ENCODE results near the gene PODXL2.

The PODXL2 gene

DNA sequence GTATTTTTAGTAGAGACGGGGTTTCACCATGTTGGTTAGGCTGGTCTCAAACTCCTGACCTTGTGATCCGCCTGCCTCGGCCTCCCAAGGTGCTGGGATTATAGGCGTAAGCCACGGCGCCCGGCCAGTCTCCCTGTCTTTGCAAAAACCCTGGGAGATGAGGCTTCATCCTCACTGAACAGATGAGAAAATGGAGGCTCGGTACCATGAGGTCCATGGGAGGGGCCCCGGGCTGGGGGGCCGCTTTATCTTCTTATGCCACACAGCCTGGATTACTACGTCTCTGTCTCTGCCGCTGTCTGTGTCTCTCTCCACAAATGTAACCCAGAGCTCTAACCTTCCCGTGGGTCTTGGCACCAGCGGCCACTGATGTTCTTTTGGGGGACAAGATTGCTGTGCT, 82.9 kb downstream of the PODXL2 start:
- DNase-seq, result no peak

DNA sequence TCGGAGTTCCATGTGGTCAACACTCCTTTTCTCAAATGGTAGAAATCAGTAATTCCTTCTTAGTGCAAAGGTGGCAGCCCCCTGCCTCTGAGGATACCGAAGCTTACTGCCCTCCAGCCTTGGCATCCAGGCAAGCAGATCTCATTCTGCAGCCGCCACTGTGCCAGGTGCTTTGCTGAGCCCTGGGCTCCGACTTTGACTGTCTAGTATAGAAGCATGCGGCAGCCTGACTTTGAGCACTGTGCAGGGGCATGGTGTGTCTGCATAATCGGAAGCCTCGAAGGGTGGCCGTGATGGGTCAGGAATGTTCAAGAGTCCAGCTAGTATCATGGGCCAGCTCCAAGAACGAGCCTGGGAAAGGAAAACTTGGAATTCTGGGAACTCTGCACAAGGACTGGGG, 83.5 kb downstream of the PODXL2 start:
- DNase-seq, result no peak

DNA sequence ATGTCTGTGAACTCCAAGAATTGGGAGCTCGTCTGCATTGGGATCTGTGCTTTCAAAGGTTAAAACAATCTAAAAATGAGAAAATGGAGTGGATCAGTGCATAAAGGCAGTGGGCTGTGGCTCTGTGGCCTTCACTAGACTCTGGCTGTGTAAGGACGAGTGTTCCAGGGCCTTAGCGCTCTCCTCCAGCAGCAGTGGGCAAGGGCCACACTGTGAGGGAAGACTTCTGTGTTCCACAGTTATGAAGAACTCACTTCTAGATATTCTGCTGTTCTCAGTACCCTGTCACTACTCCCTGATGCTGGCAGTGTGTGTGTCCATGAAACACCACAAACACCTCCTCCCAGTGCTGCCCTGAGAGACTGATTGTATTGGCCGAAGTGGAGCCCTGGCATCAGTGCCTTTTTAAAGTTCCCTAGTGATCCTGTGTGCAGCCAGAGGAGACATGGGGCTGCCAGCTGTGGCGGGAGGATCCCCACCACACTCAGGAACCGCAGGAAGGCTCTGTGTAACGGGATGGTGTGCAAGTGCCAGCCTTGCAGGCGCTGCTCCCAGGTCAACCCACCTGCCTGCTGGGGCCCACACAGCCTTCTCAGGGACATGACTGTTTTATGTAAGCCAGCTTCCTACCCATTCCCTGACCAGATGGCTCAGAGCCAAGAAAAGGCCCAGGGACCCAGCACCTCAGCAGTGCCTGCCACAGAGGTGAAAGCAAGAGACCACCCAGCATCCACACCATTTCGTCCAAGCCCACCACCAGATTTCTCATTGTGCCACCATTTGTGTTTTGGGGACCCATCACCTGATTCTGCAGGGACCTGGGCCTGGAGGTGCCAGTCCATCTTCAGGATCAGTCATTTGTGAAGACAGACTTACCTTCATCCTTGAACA, 84.1 kb downstream of the PODXL2 start:
- no peak for DNase-seq

DNA sequence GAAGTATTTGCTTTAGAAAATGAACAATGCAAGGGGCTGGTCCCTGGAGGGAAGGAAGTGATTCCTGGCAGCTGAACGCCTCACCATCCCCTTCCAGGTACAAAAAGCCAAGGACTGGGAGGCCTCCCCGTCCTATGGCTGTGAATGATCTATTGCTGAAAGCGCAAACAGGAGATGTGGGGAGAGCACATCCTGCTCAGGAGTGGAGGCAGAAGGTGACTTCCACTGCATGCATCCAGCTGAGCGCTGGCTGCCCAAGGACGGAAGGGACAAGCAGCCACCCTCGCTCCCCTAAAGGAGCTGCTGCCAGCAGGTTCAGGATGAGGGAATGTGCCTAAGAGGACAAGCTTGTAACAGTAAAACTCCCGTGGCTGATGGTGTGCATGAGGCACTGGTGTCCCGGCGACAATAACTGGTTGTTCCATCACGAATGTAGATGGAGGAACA, 85.2 kb downstream of the PODXL2 start:
- DNase-seq, result no peak

DNA sequence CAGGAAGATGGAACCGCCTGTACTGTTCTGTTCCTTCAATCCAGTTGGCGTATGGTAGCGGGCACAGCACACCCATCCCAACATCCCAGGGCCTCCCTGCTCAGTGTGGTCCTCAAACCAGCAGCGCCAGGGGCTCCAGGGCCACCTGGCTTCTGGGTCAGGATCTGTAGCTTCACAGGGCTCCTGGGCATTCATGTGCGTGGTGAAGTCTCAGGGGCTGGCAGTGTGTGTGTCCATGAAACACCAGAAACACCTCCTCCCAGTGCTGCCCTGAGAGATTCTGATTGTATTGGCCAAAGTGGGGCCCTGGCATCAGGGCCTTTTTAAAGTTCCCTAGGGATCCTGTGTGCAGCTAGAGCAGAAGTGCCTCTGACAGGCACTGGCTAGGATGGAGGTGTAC, 85.9 kb downstream of the PODXL2 start:
- no peak for DNase-seq

DNA sequence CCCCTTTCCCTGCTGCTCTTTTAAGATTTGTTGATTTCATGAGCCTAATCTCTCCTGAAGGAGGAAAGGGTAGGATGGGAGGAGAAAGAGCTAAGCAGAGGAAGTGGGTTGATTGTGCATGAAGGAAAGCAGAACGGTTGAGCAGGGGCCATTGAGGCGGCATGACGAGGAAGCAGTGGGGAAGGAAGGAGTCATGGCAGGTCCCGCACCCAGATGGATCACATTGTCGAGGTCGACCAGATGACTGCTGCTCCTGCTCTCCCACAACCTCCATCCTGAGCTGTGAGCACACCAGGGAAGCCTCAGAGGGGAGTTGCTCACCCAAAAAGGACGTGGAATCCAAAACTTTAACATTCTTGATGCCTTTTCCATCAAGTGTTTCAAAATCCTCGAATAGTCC, 86.5 kb downstream of the PODXL2 start:
- DNase-seq, result peak; percentile 52

DNA sequence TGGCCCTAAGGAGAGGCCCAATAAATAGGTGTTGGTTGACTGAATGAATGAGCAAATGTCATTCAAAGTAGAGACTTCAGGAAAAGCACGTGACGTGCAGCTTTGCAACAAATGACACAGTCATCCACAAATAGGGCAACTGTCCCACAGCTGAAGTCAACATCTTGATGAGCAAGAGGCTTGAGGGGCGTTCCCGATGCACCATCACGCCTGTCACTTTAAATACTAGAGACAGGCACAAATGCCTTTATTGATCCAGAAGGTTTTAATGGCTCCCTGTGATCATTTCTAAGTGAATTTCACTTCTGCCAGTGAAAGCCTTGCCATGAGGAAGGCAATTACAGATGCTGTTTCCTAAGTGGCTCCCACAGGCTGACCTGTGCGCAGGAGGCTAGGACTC, 87.4 kb downstream of the PODXL2 start:
- DNase-seq, result peak; percentile 42

DNA sequence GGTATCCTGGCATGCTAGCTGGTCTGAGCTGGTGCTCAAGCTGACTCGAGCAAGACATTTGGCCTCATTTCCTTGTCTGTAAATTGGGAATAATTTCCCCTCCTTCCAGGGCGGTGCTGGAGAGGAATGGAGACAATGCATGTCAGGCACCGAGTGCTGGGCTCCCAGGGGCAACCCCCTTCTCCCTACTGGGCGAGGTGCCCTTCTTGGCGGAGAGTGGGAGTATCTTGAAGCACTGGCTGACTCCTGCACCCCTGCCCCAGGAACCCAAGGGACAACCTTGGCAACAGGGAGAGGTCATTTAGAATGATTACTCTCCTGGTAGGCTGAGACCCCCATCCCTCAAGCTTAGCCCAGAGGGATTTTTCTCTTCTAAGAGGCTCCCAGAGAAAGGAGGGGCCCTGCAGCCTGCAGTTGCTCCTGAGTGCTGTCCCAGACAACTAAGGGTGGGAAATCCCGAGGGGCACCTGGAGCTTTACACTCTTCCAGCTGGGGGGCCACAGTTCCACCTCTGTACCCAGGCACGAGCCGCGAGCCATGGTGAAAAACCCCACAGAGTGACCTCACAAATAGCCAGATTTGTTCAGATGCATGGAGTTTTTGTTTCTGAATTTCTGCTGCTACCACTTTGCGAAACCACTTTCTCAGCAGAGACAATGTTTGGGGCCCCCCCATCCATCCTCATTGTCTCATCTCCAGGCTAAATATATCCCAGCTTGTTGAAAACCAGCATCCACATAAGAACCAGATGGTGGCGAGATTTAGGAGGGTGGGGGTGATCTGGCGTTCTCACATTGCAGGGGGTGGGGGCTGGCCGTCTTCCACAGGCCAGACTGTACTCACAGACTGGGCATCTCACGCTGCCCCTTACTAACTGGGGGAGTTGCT, 88.6 kb downstream of the PODXL2 start:
- DNase-seq, result no peak

DNA sequence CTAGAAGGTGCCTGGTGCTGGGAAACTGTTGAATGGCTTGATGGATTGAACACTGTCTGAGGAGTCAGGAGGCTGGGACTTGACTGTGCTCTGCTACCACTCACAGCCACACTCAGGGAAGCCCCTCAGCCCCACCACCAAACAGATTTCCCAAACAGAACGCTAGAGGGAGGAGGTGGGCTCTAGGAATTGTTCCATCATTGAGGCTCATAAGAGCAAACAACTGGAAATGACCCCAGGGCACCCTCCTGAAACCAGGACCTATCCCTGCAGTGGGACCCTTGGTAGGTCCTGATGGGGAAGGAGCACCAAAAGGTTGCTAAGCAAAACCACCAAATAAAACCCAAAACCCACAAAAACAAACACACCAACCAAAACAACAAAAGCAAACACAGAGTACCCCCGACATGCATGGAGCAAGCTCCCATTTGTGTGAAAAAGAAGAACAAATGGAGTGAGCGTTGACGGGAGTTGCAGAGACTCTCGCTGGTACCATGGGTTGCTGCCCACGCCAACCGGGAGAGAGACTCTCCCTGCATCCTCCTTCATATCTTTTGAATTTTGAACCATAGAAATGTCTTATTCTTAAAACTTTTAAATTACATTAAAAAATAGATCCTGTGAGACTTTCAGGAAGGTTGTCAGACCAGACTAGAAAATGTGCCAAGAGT, 89.4 kb downstream of the PODXL2 start:
- no peak for DNase-seq

DNA sequence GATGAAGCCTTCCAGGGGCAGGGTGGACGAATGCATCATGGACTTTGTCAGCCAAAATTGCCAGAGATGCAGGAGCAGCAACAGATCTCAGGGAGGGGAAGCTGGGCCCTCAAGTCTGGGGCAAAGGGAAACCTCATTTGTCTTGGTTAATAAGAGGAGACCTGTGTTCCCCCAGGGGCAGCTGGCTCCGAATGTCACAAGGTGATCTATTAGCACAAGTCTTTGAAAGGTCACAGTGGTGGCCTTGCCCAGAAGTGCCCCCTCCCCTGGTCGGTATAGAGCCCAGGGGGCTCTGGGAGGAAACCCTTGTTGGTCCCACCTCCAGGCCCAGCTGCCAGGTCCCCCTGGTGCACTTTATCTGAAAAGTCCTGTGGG, 89.9 kb downstream of the PODXL2 start:
- no peak for DNase-seq

DNA sequence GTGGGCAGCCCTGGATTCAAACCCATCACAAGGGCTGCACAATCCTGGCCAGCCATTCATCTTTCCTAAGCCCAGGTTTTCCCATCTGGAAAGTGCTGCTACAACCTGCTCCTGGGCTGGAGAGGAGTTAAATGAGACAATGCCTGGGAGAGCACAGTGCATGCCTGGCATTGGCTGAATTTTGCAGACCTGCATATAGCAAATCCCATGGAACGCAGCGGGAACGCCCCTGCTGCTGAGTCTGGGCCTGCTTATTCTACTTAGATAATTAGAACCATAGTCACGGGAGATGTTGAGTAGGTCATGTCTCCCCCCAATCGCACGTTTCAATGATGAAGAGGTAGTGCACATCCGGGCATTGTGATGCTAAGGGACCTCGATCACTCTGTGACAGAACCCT, 90.4 kb downstream of the PODXL2 start:
- no peak for DNase-seq

DNA sequence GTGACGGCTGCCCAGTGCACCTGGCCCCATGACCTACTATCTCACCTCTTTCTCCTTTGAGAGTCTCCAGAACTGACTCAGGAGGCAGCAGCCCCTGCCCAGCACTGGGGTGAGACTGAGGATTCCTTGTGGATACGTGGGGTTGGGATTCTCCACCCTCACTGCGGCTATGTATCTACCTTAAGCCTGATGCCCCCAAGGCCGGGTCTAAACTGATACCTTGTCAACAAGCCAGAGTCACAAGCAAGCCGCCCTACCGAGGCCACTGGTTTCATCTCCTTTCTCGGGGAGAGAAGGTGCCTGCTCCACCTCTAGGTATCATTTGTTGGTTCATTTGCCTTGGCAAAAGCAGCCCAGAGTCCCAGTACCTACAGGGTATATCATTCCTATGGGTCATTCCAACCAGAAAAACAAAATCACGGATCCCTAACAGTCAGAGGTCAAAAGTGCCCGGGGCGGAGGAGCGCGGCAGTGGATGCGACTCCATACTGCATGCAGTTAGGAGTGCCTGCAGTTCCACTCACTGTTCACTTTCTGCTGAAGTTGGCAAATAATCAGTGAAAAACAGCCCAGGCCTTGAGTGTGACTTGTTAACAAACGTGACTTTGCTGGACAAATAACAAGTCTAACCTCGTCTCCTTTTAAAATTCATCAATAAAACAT, 91.3 kb downstream of the PODXL2 start:
- no peak for DNase-seq

DNA sequence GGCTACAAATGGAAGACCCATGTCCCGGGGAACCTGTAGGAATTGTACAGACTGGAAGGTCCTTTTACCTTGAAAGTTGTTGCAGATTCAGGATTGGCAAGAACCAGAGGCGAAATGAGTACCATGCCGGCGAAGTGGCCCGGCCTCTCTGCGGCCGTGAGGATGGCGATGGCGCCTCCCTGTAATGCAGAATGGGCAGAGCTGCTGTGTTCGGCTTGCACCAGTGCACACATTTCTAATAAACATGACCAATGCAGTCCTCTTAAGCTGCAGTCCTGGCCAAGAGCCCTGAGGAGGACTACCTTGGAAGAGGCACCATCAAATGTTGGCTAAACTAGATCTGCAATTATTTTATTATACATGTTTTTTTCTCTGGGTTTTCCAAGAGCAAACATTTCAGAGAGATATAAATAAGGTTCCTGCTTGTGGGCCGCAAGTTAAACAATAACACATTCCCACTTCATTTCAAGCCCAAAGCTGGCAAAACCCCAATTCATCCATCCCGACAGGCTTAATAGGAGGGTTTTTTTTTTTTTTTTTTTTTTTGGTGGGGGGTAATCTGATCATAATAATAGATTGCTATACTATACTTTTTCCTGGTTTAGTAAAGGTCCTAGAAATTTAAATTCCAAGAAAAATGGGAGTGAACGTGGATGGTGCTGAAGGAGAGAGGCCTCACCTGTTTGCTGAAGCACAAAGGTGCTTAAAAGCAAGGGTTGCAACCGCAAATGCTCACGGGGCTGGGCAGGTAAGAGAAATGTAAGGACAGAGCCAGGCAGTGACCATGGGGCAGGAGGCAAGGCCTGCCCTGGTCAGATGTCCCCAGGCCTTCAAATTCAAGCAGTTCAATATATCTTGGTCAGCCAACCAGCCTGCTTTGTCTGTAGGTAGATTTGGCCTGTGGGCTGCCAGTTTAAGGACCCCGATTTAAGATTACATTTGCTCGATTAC, 92.3 kb downstream of the PODXL2 start:
- DNase-seq, result no peak

DNA sequence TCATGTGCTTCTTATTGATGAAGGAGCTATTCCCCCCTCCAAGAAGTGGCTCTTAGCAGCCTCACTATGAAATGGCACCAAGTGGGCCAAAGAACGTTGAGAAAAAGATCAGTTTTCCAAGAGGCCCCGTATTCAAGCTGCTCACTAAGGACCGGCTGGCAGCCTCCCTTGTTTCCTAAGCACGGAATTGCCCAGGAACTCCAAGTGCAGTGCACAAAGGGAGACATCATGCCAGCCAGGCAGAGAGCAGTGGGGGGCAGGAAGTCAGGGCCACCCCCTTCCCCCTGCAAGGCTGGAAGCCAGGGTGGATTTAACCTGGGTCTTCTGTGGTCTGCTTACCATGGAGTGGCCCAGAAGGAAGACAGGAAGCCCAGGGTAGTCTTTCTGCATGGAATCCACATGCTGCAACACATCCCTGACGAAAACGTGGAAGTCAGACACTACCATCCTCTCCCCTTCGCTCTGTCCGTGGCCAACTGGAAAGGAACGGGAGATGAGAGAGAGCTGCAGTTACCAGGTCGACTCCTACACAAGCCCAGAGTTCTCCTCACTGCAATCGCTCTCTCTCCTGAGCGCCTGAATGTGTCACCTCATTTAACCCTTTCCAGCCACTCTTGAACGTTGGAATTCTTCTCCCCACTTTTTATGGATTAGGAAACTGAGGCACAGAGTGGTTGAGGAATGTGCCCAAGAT, 93.3 kb downstream of the PODXL2 start:
- no peak for DNase-seq
